NAMALWA (cell line): Measurements from ENCODE around the gene FAM167B.
"Not testable (repeated sequence)": the region's sequence is repeated elsewhere in the genome, so short reads cannot be mapped to it uniquely, and the experiment has no call there.

Experiments
- DNase-seq: peaks from one replicate; pipeline ENCODE4 v3.0.0-alpha.2; 2015; ENCODE audit warnings: low spot score

Gene FAM167B

GRCh38 chr1:32263236-32263593, 16.2 kb downstream of the FAM167B start:
- DNase-seq, result not testable (repeated sequence)

DNA sequence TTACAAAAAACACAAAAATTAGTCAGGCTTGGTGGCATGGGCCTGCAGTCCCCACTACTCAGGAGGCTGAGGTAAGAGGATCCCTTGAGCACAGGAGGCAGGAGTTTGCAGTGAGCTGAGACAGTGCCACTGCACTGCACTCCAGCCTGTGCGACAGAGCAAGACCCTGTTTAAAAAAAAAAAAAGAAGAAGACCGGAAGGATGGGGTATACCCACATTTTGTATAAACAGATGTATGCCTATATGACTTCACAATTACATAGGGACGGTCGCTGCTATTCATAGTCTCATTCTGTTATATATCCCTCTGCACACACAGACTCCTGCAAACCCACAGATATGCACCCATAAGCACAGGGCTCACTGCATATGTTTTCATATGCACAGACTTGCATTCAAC, 16.7 kb downstream of the FAM167B start:
- DNase-seq, result peak; percentile 86

- no peak for DNase-seq
Observed at GRCh38 chr1:32265846-32266245, 18.8 kb downstream of the FAM167B start.

- DNase-seq, result no peak
Observed at GRCh38 chr1:32266921-32267591, 20.0 kb downstream of the FAM167B start.

- no peak for DNase-seq
Observed at GRCh38 chr1:32269744-32270143, 22.7 kb downstream of the FAM167B start.

- no peak for DNase-seq
Observed at GRCh38 chr1:32272557-32273390, 25.8 kb downstream of the FAM167B start.

DNA sequence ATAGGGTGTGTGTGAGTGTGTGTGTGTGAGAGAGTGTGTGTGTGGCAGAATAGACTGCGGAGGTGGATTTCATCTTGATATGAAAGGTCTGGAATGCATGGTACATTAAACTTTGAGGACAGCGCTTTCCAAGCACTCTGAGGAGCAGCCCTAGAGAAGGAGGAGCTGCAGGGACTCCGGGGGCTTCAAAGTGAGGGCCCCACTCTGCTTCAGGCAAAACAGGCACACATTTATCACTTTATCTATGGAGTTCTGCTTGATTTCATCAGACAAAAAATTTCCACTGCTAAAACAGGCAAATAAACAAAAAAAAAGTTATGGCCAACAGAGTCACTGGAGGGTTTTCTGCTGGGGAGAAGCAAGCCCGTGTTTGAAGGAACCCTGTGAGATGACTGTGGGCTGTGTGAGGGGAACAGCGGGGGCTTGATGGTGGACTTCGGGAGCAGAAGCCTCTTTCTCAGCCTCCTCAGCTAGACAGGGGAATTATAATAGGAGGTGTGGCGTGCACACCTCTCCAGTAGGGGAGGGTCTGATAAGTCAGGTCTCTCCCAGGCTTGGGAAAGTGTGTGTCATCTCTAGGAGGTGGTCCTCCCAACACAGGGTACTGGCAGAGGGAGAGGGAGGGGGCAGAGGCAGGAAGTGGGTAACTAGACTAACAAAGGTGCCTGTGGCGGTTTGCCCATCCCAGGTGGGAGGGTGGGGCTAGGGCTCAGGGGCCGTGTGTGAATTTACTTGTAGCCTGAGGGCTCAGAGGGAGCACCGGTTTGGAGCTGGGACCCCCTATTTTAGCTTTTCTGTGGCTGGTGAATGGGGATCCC, 26.6 kb downstream of the FAM167B start:
- DNase-seq, result peak; percentile 59

- DNase-seq, result no peak
Observed at GRCh38 chr1:32274646-32275340, 27.8 kb downstream of the FAM167B start.

GRCh38 chr1:32275424-32275823, 28.4 kb downstream of the FAM167B start:
- no peak for DNase-seq

DNA sequence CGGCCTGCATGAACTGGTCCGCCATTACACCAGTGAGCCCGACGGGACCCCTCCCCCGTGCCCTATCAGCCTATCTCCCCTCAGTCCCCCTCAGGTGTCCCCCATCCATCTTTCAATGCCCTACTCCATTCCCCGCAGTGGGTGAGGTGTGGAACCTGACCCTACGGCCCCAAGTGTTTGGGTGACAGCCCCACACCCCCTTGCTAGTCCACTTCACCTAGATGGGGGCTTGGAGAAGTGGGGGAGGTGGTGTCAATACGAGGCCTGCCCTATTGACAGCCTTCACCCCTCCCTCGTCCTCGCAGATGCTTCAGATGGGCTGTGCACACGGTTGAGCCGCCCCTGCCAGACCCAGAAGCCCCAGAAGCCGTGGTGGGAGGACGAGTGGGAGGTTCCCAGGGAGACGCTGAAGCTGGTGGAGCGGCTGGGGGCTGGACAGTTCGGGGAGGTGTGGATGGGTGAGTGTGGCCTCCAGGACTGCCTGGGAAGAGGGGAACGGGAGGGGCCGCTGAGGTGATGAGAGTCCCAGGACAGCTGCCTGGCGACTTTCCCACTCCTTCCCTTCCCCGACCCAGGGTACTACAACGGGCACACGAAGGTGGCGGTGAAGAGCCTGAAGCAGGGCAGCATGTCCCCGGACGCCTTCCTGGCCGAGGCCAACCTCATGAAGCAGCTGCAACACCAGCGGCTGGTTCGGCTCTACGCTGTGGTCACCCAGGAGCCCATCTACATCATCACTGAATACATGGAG, 29.2 kb downstream of the FAM167B start:
- no peak for DNase-seq

GRCh38 chr1:32284777-32285176, 37.8 kb downstream of the FAM167B start:
- DNase-seq, result not testable (repeated sequence)

DNA sequence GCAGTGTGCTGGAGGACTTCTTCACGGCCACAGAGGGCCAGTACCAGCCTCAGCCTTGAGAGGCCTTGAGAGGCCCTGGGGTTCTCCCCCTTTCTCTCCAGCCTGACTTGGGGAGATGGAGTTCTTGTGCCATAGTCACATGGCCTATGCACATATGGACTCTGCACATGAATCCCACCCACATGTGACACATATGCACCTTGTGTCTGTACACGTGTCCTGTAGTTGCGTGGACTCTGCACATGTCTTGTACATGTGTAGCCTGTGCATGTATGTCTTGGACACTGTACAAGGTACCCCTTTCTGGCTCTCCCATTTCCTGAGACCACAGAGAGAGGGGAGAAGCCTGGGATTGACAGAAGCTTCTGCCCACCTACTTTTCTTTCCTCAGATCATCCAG, 38.6 kb downstream of the FAM167B start:
- no peak for DNase-seq

GRCh38 chr1:32286763-32287162, 39.7 kb downstream of the FAM167B start:
- no peak for DNase-seq

DNA sequence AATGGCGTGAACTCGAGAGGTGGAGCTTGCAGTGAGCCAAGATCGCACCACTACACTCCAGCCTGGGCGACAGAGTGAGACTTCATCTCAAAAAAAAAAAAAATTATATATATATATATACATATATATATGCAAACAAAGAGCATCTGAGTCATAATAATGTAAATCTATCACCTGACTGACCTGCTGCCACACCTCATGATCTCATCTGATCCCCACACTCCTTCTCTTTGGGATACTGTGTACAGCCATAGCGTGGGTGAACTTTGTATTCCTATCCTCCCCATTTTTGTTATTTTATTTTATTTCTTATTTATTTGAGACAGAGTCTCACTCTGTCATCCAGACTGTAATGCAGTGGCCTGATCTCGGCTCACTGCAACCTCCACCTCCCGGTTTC, 42.2 kb downstream of the FAM167B start:
- no peak for DNase-seq

DNA sequence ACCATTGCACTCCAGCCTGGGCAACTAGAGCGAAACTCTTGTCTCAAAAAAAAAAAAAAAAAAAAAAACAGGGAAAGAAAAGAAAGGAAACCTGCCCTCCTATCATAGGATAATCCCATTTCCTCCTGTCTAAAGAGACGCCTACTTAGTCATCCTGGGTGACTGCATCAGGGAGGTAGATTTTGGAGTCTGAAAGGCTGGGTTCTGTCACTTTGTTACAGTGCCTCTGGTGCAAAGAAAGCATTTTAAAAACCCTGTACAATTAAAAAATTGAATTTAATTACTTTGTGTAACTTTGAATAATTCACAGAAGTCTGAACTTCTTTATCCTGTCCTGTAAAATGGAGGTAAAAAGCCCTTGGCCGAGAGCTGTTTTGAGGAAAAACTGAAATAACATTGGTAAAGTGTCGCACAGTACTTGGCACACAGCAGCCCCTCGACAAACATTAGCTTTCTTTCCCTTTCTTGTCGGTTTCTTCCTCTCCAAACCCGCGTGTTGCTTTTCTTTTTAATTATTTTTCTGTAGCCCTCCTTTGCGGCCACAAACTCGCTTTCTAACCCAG, 44.2 kb downstream of the FAM167B start:
- no peak for DNase-seq

DNA sequence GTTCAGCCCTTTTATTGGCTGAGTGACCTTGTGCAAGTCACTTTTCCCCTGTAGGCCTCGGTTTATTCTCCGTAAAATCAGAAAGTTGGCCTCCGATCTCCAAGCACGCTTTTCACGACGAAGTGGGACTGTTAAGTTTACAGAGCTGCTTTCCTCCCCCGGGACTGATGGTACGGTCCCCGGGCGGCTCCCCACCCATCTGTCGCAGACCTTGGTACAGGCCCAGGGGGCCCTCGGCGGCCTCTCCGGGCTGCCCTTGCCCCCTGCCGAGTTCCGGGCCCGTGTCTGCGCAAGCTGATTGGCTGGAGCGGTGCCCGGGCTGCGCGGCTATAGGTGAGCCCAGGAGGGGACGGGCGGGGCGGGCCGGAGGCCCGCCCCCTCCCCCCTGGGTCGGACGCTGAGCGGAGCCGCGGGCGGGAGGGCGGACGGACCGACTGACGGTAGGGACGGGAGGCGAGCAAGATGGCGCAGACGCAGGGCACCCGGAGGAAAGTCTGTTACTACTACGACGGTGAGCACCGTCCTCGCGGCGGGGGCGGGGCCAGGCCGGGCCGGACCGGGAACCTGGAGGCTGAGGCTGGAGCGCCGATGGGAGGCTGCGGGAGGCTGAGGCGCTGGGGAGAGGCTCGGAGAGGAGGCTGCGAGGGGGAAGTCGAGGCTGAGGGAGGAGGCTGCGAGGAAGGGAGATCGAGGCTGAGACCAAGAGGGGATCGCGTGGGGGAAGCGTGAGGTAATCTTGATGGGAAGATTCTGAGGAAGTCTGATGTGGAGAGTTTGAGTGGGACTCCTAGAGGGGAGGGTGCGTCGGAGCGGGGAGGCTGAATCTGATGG, 44.9 kb downstream of the FAM167B start, which contains the start of gene HDAC1:
Gene HDAC1 (plus strand): TSS at position 376 of the 831 bp plus-strand sequence. CDS start 87 bp downstream, at position 463.
- DNase-seq, result peak; percentile 98

GRCh38 chr1:32298211-32298610, 51.2 kb downstream of the FAM167B start:
- not testable (repeated sequence) for DNase-seq
